HL-60 (cell line): ENCODE results near the gene STRA6.

Experiments
- CTCF ChIP-seq: IDR thresholded peaks from one replicate; pipeline ENCODE4 v1.5.1; 2011; ENCODE audit warnings: low read length, control low read depth, inconsistent platforms; ENCODE audit not compliant: insufficient read depth
- GABPA ChIP-seq: IDR thresholded peaks from 2 replicates; pipeline ENCODE4 v1.6.1; 2012; ENCODE audit warnings: low read depth
- POLR2AphosphoS5 ChIP-seq: IDR thresholded peaks from 2 replicates; pipeline ENCODE4 v1.6.1; 2012; ENCODE audit warnings: low read depth
- REST ChIP-seq: IDR thresholded peaks from 2 replicates; pipeline ENCODE4 v1.6.1; 2012; ENCODE audit warnings: low read depth; ENCODE audit not compliant: insufficient replicate concordance

DNA sequence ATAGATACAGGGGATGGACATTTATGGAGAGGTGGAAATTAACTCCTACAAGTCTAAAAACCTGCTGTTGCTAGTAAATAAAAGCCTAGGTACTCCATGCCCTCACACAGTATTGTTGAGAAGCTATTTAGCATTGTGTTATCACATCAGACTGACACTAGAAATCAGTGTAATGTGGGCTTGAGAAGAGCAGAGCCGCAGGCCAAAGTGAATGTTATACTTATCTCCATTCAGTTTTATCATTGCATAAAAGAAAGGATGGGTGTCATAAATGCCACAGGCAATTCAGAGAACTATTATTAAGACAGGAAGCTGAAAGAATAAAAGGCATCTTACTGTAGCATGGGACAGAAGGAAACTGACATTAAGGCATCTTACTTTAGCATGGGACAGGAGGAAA, 42.8 kb downstream of the STRA6 start:
- TF ChIP-seq CTCF: no peak
- no peak for TF ChIP-seq REST
- TF ChIP-seq POLR2AphosphoS5: no peak
- TF ChIP-seq GABPA: no peak
